A673 (cell line): ENCODE results near the gene ATP2C1. TPM values are rescaled to one million over a fixed set of nuclear protein-coding genes. Genes with fewer than 3 reads are reported as not detected.

Experiments
- BruUV-seq: library from RNA; stranded (reverse); fragments of 400-500 nt; replicated peaks from 2 replicates; lab custom pipeline; 2021; lab: Mats Ljungman, UMichigan
- CTCF ChIA-PET: fragments of 300-600 bp; sonication (Branson Sonifier 250); formaldehyde crosslinking; loops from one replicate; lab custom pipeline; 2022; ENCODE audit warnings: antibody characterized with exemption; lab: Charles Lee
- POLR2A ChIA-PET: fragments of 300-600 bp; sonication (Branson Sonifier 250); formaldehyde crosslinking; loops from one replicate; lab custom pipeline; 2022; ENCODE audit warnings: antibody characterized with exemption; ENCODE audit not compliant: low non-redundant PET; lab: Charles Lee
- DNase-seq: peaks from one replicate; pipeline ENCODE4 v3.0.0-alpha.2; 2015; ENCODE audit warnings: low spot score
- H3K27ac ChIP-seq: fragments of 200-600 bp; sonication (generic); 2 replicates; pipeline ENCODE4 v1.5.1; 2016; ENCODE audit warnings: mixed run types, low read depth, mild to moderate bottlenecking, mixed read lengths, antibody characterized with exemption, low read length; ENCODE audit not compliant: poor library complexity, severe bottlenecking
- H3K27me3 ChIP-seq: fragments of 200-600 bp; sonication (generic); replicated peaks from 2 replicates; pipeline ENCODE4 v1.6.1; 2017; ENCODE audit warnings: mixed run types, low read depth, mild to moderate bottlenecking, mixed read lengths, antibody characterized with exemption, low read length; ENCODE audit not compliant: insufficient read depth, poor library complexity
- H3K36me3 ChIP-seq: fragments of 200-600 bp; sonication (generic); 2 replicates; pipeline ENCODE4 v1.6.1; 2016; ENCODE audit warnings: mixed run types, mild to moderate bottlenecking, mixed read lengths, antibody characterized with exemption, low read length; ENCODE audit not compliant: insufficient read depth, poor library complexity, severe bottlenecking
- H3K4me1 ChIP-seq: fragments of 200-600 bp; sonication (generic); 2 replicates; pipeline ENCODE4 v1.6.1; 2017; ENCODE audit warnings: mixed run types, mild to moderate bottlenecking, mixed read lengths, antibody characterized with exemption, low read length; ENCODE audit not compliant: insufficient read depth, poor library complexity, severe bottlenecking
- H3K4me3 ChIP-seq: fragments of 200-600 bp; sonication (generic); 2 replicates; pipeline ENCODE4 v1.5.1; 2016; ENCODE audit warnings: low read depth, mixed run types, mild to moderate bottlenecking, mixed read lengths, low read length; ENCODE audit not compliant: poor library complexity, severe bottlenecking
- H3K9me3 ChIP-seq: fragments of 200-600 bp; sonication (generic); 2 replicates; pipeline ENCODE4 v1.6.1; 2016; ENCODE audit warnings: mixed run types, low read depth, mild to moderate bottlenecking, mixed read lengths, antibody characterized with exemption, low read length; ENCODE audit not compliant: poor library complexity, severe bottlenecking
- CTCF ChIP-seq: fragments of 300-800, 200-600 bp; sonication (generic); conservative IDR thresholded peaks from 2 replicates; pipeline ENCODE4 v1.5.1; 2017; ENCODE audit warnings: low read depth, mild to moderate bottlenecking, antibody characterized with exemption, low read length, moderate library complexity, mixed read lengths
- EZH2 ChIP-seq: fragments of 200-600 bp; sonication (generic); IDR thresholded peaks from 2 replicates; pipeline ENCODE4 v1.6.1; 2017; ENCODE audit warnings: borderline replicate concordance, low read depth, mild to moderate bottlenecking, mixed read lengths, antibody characterized with exemption, low read length; ENCODE audit not compliant: poor library complexity, severe bottlenecking
- intact Hi-C: fragments of 100-400 bp; cut with micrococcal nuclease; formaldehyde crosslinking; loops from one replicate; pipeline ENCODE4 v1.10.0; 2022; ENCODE audit not compliant: unreplicated experiment
- total RNA-seq: library from RNA; stranded (reverse); gene quantifications from 2 replicates; pipeline ENCODE4 v1.2.3, GENCODE V29; 2021

ATP2C1 gene
- total RNA-seq, 1 experiment from 2014 or later: 75.9 TPM

GRCh38 chr3:130894130-130894985 is 474 bp downstream of the ATP2C1 start:
- no peaks in the 10 kb centered on the region for H3K36me3 ChIP-seq
- no peaks in the 10 kb centered on the region for H3K9me3 ChIP-seq
- peak overlapping the region; percentile 89 for H3K27ac ChIP-seq
- DNase-seq: peak; percentile 40
- H3K27me3 ChIP-seq: no peaks in the 10 kb centered on the region
- ChIA-PET POLR2A (interaction anchor here (0.9 kb wide), 1 partner anchor 132 kb away, joined by 3 read pairs; the partner anchor contains the start of genes ASTE1 and NEK11), CTCF (no interaction called here)
- intact Hi-C loops: loop anchor here (5.0 kb wide), 1 partner anchor 617 kb away; no protein-coding TSS in a partner anchor
- peak overlapping the region; percentile 79 for H3K4me3 ChIP-seq
- peaks cover 16% of the 10 kb centered on the region for H3K4me1 ChIP-seq
- peak; percentile 22; the same call in 1 of the 2 replicates for TF ChIP-seq CTCF
- no peak for TF ChIP-seq EZH2
- BruUV-seq: no TSS peak

- TF ChIP-seq EZH2 (no peak), CTCF (no peak)
- no TSS peak for BruUV-seq
- Histone ChIP-seq H3K4me1 (peaks cover 16% of the 10 kb centered on the region), H3K36me3 (no peaks in the 10 kb centered on the region), H3K27ac (peak overlapping the region; percentile 89), H3K4me3 (peak overlapping the region; percentile 79), H3K27me3 (no peaks in the 10 kb centered on the region), H3K9me3 (no peaks in the 10 kb centered on the region)
- POLR2A ChIA-PET: no interaction called here
- DNase-seq: peak; percentile 11
- CTCF ChIA-PET: interaction anchor here (0.6 kb wide), 1 partner anchor 1504 kb away, joined by 3 read pairs; no protein-coding TSS in a partner anchor
- intact Hi-C loops: loop anchor here (5.0 kb wide), 1 partner anchor 618 kb away; no protein-coding TSS in a partner anchor
These were observed 1.0 kb downstream of the ATP2C1 start for GRCh38 chr3:130894986-130895280.

GRCh38 chr3:130895690-130896488 is 2.0 kb downstream of the ATP2C1 start:
- H3K4me1 ChIP-seq: peaks cover 16% of the 10 kb centered on the region
- peak; percentile 10 for DNase-seq
- POLR2A ChIA-PET: no interaction called here
- H3K27ac ChIP-seq: no peak overlapping the region
- intact Hi-C loops: no loop called here
- no TSS peak for BruUV-seq
- H3K4me3 ChIP-seq: peak overlapping the region; percentile 79
- no peaks in the 10 kb centered on the region for H3K9me3 ChIP-seq
- H3K36me3 ChIP-seq: no peaks in the 10 kb centered on the region
- H3K27me3 ChIP-seq: no peaks in the 10 kb centered on the region
- CTCF ChIA-PET: interaction anchor here (0.6 kb wide), 1 partner anchor 1503 kb away, joined by 3 read pairs; no protein-coding TSS in a partner anchor
- TF ChIP-seq CTCF (no peak), EZH2 (no peak)
